Measurements from ENCODE around the gene SCARF2. TPM values are rescaled to one million over a fixed set of nuclear protein-coding genes. Genes with fewer than 3 reads are reported as not detected.

The SCARF2 gene
- polyA plus RNA-seq, 1 donor = 14.9 TPM

DNA sequence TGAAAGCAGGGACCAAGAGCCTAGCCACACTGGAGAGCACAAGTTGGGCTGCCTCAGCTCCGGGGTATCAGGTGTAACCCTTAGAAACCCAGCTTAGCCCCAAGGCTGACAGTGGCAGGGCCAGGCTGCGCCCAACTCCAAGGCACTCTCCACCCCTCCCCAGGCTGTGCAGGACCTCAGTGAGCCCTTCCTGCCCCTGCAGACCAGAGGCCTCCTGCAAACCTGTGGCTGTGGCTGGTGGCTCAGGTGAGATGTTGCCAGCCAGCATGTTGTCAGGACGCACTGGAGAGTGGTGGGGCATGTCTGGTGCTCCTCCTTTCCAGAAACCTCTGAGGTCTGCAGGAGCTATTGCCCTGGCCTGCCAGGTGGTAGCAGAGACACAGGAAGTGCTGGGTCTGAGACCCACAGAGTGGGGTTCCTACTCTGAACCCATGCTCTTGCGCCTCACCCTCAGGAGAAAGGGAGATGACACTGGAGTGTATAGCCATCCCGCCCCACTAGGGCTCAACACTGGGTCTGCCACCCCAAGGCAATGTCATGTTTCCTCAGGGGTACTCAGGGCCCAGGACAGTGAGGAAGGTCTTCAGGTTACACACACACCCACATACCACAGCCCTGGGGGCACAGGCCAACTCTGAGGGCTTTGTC, 2.4 kb upstream of the SCARF2 start:
- no peak for DNase-seq

DNA sequence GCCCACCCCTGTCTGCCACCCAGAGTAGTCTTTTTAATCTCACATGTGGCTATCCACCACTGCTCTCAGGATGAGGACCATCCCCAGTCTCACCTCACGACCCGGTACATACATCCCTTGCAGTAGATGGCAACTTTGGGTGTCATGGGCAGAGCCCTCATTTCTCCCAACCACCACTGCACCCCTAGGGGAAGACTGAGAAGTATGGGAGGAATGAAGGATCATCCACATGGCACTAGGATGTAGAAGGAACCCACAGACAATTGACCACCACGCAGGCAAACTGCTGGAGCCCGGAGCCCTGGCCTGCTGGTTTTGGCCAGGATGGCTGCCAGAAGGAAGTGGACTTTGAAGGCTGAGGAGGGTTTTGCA, 1.9 kb upstream of the SCARF2 start:
- DNase-seq = no peak

DNA sequence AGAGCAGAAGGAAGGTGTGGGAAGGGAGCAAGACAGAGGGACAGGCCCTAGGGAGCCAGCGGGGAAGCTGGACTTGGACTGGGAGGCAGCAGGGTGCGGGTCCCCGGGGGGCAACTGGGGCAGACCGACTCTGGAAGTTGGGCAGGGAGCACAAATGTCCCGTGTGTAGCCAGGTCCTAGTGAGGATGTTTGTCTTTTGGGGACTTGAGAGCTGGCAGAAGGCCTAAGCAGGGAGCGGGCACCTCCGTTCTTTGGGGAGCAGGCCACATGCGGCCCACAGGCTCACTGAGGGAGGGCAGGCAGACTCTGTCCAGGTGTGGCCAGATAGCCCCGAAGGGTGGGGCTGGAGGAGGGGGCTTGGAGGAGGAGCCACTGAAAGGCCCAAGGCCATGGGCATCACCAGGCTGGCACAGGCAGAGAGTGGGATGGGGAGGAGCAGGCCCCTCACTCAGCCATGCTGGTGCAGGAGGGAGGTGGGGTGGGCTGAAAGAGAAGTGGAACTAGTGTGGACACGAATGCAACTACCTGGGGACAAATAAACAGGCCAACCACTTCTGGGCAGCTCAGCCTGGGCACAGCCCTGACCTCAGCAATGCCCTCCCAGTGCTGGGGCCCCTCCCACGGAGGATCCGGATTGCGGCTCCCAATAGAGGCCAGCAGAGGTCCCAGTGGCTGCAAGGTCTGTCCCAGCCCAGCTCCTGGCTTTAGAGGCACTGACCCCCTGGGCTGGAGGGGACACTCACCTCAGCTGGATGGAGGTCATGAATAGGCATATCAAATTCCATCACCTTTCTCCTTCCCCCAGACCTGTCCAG, 1.3 kb upstream of the SCARF2 start:
- DNase-seq = no peak

DNA sequence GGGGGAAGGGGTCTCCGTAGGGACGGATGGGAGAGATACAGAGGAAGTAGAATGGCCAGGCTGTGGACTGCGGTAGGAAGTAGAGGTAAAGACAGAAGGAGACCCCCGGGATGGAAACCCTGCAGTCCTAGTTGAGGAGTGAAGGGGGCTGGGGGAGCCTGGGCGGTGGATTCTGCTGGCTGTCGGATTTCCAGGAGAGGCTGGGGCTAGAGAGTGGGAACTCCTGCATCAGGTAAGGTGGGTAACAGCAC, 727 bp upstream of the SCARF2 start:
- DNase-seq = no peak

DNA sequence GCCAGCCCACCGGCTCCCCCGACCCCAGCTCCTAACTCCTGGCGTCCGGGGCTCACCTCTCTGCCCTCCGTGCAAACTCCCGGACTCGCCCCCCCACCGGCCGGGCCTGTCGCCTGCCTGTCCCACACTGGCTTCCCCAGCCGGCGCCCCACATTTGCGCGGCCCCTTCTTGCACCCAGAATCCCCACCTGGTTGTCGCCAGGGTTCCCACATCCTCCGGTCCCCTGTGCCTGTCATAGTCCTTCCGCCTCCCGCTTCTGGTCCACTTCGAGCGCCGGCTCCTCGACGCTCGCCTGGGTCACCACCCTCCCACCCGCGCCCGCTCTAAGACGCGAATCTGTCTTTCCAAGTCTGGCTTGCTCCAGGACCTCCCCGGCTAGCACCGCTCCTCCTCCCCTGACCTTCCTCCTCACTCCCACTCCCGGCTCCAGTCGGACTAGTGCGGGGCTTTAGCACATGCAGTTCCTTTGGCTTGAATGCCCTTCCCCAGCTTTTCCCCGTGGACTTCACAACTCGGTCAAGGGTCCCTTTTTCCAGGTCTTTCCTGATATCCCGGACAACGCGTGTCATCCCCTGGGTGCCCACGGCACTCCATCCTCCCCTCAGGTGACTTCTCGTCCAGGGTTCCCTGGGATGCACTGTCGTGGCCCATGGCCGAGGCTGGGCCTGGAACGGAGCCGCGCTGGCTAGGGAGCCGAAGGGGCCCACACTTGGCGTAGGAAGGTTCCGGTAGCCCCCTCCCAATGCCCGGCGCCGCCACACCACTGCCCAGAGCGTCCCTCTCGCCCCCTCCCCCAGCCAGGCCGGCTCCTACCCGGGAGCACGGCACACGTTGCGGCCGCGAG, 635 bp downstream of the SCARF2 start:
- no peak for DNase-seq

DNA sequence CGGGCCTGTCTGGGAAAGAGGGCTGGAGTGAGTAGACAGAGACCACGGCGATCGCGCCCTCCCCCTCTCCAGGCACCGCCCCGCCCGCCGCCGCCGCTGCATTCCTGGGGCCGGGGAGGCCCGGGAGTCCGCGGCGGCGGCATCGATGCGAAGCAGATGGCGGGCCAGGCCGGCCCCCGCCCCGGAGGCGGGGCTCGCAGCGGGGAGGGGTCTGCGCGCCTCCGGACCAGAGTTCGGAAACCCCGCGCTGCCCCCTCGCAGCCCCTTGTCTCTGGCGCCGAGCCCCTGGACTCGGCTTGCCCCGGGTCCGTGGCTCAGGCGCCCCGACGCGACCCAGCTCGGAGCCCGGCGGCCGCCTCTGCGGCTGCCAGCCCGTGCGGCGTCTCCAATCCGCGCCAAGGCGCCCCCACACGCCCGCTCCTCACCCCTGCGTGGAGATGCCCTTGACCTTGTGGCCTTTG, 1.3 kb downstream of the SCARF2 start:
- no peak for DNase-seq

DNA sequence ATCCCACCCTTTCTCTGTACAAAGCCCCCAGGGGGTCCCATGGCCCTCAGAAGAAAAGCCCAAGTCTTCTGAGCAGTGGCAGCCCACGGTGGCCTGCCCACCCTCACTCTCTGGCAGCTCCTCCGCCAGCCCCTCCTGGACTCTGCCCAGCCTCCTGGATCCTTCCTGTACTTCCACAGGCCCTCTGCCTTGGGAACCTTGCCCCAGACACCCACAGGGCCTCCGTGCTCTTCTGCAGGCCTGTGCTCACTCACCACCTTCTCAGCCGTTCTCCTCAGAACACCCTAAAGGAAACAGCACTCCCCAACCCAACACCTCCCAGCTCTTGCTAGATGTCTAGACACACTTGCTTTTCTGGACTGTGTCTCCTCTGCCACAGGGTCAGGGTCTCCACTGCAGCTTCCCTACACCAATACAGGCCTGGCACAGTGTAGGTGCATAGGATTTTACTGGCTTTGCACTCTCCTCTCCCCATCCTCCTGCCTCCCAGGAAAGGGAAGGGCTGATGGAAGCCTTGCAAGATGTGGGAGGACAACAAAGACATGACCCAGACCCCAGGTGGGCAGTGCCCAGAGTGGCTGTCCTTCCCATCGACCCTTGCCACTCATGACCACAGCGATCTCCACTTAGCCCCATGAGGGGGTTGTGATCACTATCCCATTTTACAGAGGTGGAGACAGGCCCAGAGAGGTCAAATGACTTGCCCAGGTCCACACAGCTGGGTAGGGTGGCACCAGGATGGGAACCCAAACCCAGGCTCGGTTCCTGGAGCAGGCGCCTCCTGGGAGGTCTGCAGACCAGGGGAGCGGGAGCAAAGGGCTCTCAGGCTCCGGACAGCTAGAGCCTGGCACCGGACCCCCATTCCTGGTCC, 2.0 kb downstream of the SCARF2 start:
- no peak for DNase-seq

DNA sequence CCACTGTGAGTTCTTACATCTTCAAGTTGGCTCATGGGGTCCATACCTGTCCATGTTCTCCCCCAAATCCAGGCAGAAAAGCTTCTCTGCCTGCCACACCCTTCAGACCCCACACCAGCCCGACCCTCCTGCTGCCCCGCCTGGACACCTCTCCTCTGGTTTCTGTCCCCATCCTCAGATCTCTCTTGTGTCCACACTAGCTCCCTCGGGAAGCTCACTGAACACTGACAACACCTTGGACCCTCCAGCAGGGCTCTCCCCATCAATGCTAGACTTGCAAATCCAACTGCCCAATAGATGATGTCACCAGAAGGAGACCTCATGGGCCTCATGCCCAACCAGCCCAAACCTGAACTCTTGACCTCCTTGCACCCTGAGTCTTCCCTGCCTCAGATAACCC, 2.9 kb downstream of the SCARF2 start:
- no peak for DNase-seq

DNA sequence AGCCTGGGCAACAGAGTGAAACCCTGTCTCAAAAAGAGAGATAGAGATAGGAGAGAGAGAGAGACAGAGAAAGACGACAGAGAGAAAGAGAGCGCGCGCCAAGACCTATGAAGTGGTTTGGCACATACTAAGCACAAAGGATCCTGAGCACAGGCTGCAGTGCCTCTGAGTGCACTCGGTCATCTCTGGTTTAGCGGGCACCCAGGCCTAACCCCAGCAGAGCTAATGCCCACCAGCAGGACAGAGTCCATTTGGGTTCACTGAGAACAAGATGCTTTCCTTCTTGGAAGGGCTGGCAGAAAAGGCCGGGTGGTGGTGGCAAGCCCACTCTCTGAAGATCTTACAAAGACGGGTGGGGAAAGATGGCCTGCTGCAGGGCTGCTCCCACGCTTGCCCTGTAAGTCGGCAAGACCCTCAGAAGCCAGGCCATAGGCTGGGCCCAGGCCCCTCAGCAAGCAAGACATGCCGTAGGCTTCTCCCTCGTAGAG, 3.3 kb downstream of the SCARF2 start:
- no peak for DNase-seq

DNA sequence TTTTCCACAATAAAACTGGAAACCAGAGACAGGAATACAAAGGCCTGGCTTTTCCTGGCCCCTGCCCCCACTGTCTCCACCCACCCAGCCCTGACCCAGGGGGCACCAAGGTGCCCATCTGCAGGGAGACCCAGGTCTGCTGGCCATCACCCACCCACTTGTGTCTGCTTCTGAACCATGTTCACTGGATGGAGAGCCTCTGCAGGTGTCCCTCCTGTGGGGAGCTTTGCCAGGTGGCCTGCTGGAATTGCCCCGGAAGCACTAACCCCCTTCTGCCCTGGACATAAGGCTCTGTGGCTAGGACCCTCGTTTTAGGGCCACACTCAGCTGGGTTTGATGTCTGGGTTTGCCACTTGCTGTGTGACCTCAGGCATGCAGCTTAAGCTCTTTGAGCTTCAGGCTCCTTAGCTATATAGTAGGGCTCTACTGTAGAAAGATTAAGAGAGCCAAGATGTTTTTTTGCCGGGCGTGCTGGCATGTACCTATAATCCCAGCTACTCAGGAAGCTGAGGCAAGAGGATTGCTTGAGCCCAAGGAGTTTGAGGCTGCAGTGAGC, 3.9 kb downstream of the SCARF2 start:
- no peak for DNase-seq

DNA sequence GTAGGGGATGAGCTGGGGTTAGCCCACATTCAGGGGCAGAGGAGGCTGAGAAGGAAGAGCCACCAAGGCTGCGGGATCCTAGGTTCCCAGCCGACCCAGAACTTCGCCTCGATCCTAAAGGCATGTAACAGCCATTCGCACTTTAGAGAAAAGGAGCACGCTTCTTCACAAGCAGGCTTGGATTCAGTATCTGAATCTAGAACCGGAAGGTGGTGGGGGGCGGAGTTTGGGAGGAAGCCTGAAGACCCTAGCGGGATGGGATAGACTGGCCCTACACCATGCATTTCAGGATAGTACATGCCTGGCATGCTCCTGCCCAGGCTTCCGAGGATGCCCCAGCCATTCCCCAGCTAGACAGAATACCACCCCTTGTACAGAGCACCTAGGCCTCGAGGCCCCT, 4.4 kb downstream of the SCARF2 start:
- no peak for DNase-seq

DNA sequence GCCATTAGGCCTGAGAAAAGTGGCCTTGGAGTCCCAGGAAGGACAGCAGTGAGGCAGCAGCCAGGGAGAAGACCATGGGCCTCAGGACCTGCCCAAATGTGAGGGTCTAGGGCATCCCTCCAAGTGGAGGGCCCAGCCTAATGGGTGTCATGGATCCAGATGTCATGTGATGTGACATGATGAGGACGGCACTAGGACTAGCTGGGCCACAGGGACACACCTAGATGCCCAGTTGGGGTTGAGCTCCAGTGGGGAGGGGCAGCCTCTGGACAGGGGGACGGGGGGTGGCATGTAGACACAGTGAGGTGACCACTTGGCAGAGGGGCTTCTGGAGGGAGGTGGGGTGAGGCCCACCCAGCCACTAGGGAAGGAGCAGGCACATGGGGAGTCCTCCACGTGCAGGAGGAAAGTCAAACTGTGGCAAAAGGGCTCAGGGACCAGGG, 5.4 kb downstream of the SCARF2 start:
- DNase-seq = no peak

DNA sequence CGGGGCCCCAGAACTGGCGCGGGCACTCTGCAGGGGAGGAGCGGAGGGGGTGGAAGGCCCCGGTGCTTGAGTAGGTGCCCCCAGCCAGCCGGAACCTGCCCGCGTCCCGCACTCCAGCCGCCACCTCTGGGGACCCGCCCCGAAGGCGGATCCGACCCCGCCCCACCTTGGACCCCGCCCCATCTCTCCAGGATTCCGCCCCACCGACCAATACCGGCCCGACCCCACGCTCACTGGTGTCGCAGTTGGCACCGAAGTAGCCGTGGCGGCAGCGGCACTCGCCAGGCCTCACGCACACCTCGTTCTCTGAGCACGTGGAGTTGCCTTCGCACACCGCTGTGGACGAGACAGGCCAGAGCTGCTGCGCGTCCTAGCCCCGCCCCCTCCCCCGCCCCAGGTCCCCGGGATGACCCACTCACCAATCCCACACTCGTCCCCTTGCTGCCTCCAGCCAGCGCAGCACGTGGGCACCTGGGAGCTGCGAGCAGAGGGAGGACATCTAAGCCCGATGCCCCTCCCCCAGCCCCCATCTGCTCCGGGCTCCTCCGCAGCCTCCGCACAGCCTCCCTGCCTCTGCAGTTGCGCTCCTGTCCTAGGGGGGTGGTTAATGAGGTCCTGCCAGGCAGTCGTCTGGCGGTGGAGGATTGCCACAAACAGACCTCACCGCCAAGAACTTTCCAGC, 6.0 kb downstream of the SCARF2 start:
- no peak for DNase-seq

DNA sequence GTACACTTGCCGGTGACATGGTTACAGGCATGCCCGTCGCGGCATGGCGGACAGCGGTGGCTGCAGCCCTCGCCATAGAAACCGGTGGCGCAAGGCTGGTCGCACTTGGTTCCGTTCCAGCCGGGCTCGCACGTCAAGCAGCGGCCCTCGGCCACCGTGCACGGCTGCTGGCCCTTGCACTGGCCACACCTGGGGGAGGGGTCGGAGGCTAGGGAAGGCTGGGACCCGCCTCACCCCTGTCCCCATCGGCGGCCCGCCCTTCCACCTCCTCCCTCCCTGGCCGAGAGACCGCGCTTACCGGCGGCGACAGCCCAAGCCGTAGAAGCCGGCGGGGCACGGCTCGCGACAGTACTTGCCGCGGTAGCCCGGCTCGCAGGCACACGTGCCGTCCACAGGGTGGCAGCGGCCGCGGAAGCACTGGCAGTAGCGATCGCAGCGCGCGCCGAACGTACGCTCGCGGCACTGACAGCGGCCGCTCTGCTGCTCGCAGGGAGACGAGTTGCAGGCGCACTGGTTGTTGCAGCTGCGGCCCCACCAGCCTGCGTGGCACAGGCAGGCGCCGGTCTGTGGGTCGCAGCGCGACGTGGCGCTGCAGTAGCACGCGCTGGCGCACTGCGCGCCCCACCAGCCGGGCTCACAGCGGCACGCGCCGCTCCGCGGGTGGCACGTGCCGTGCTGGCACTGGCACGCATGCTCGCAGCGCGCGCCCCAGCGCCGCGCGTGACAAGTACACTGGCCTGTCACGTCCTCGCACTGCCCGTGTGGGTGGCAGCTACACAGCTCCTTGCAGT, 6.7 kb downstream of the SCARF2 start:
- no peak for DNase-seq

DNA sequence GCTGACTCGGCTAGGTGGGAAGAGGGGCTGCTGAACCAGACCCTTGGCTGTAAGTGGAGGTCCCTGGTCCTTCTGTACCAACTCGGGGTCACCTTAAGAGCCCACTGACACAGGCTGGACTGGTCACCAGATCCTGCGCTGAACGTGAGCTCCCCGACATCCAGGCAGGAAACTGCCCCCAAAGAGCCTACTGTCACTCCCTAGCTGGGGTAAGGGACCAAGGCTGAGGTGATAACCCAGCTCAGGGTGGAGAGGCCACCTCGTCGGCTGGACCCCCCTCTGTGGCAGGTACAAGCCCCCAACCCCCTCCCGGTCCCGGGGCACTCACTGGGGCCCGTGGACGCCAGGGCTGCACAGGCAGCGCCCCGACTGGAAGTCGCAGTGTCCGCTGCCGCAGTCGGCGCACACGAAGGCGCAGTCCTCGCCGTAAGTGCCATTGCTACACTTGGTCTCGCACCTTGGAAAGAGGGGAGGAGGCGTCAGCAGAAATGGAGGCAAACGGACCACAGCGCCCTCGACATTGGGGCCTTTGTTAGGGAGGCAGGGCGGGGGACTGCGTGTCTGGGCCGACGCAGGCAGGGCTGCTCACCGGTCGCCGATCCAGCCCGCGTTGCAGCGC, 7.4 kb downstream of the SCARF2 start:
- DNase-seq = no peak

DNA sequence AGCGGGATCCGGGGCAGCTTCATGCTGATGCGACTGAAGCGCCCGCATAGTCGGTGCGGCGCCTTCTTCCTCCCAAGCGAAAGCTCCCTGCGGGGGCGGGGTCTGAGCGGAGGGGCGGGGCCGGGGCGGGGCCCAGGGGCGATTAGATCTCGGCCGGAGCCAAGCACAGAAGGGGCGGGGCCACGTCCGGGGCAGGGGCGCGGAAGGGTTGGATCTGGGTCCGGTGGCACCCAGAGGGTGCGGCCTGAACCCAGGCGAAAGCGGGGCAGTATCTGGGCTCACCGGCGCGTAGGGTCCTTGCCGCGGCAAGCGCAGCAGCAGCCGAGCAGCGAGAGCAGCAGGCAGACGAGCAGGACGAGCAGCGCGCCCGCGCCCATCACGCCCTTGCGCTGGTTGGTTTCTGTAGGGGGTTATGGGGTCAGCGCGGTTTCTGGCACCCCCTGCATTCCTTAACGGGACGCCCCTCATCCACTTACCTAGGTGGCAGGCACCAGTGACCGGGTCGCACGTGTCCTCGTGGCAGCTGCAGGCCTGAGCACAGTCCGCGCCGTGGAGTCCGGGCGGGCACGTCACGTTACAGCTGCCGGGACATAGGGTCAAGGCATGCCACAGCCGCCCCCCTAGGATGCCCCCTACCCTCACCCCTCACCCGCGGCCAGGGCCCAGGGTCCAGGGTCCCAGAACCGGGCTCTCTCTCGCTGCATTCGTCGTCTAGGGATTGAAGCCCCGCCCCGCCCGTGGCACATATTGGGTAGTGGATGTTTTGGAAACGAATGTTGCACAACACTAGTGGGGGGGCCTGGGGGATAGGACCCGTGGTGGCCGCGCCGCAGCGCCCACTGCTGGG, 8.1 kb downstream of the SCARF2 start:
- DNase-seq = no peak

DNA sequence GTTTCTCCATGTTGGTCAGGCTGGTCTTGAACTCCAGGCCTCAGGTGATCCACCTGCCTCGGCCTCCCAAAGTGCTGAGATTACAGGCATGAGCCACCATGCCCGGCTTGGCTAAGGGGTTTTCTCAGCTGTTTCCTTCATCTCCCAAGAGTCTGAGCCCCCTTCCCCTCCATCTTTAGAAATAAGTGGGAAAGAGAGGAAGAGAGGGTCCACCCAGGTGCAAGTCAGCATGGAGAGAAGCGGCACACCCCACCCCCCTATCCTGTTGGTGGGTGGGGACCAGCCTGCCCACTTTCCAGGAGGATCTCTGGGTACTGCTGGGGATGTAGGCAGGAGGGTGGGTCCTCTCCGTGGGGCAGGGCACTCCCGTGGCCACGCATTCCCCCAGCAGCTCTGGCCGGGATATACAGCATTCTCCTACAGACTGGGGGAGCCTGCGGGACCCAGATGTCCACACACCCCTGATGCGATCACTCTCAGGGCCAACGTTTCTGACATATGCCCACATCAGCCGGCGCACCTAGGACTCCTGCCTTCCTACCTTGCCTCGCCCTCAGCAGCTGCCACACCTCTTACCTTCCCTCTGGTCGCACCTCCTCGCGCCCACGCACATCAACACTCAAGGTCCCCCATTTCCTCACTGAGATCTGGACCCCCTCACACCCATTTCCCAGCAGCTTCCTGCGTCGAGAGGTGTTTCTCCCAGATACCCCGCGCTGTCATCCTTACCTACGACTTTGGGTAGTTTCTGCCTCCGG, 8.9 kb downstream of the SCARF2 start:
- no peak for DNase-seq

DNA sequence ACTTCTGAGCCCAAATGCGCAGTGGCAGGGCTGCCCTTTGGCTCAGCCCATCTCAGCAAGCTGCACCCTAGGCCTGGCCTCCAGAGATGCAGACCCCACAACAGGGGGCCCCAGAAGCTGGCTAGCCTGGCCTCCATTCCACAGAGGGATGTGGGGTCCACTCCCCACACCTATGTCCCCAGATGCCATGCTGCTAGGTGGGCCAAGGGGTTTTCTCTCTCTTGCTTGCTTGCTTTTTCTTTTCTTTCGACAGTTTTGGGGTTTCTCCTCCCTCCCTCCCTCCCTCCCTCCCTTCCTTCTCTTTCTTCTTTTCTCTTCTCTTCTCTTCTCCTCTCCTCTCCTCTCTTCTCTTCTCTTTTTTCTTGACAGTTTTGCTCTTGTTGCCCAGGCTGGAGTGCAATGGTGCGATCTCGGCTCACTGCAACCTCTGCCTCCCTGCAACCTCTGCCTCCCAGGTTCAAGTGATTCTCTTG, 9.6 kb downstream of the SCARF2 start:
- no peak for DNase-seq
